HL-60 (cell line): ENCODE data around the gene SLC25A26.
"Not testable (repeated sequence)": the region's sequence is repeated elsewhere in the genome, so short reads cannot be mapped to it uniquely, and the experiment has no call there.

Source experiments
- DNase-seq, 2 experiments: peaks; one replicate each; pipeline ENCODE4 v3.0.0-alpha.2; 2010 to 2020; ENCODE audit warnings: low read depth in 1 of 2, low spot score in 1 of 2
- H3K27ac ChIP-seq: fragments of 250-450 bp; sonication (Bioruptor Pico); replicated peaks from 2 replicates; pipeline ENCODE4 v1.5.1; 2020; ENCODE audit warnings: mild to moderate bottlenecking, moderate library complexity
- H3K27me3 ChIP-seq: fragments of 250-450 bp; sonication (Bioruptor Pico); 2 replicates; pipeline ENCODE4 v1.5.1; 2021; ENCODE audit warnings: mild to moderate bottlenecking, moderate library complexity; ENCODE audit not compliant: insufficient read depth, poor library complexity, severe bottlenecking
- H3K4me3 ChIP-seq: replicated peaks from 2 replicates; pipeline ENCODE4 v1.5.1; 2011; ENCODE audit warnings: mild to moderate bottlenecking, control low read depth, low read length; ENCODE audit not compliant: insufficient read depth
- CTCF ChIP-seq: IDR thresholded peaks from one replicate; pipeline ENCODE4 v1.5.1; 2011; ENCODE audit warnings: low read length, control low read depth, inconsistent platforms; ENCODE audit not compliant: insufficient read depth
- GABPA ChIP-seq: IDR thresholded peaks from 2 replicates; pipeline ENCODE4 v1.6.1; 2012; ENCODE audit warnings: low read depth
- POLR2AphosphoS5 ChIP-seq: IDR thresholded peaks from 2 replicates; pipeline ENCODE4 v1.6.1; 2012; ENCODE audit warnings: low read depth
- REST ChIP-seq: IDR thresholded peaks from 2 replicates; pipeline ENCODE4 v1.6.1; 2012; ENCODE audit warnings: low read depth; ENCODE audit not compliant: insufficient replicate concordance
- SPI1 ChIP-seq: IDR thresholded peaks from 2 replicates; pipeline ENCODE4 v1.6.1; 2012; ENCODE audit warnings: low read depth, mild to moderate bottlenecking, borderline replicate concordance

Gene SLC25A26

GRCh38 chr3:66303491-66303901, 82.7 kb downstream of the SLC25A26 start:
- no peak for DNase-seq
- TF ChIP-seq GABPA (no peak), POLR2AphosphoS5 (no peak), SPI1 (no peak)
- no peak overlapping the region for H3K4me3 ChIP-seq
- no peaks in the 10 kb centered on the region for H3K27me3 ChIP-seq
- H3K27ac ChIP-seq = no peak overlapping the region

GRCh38 chr3:66304293-66304692, 83.5 kb downstream of the SLC25A26 start:
- no peak for TF ChIP-seq GABPA
- TF ChIP-seq CTCF = no peak
- TF ChIP-seq REST = no peak
- no peak for TF ChIP-seq SPI1
- TF ChIP-seq POLR2AphosphoS5 = no peak
- DNase-seq = no peak
- Histone ChIP-seq H3K4me3 (no peak overlapping the region), H3K27ac (no peak overlapping the region), H3K27me3 (no peaks in the 10 kb centered on the region)

DNA sequence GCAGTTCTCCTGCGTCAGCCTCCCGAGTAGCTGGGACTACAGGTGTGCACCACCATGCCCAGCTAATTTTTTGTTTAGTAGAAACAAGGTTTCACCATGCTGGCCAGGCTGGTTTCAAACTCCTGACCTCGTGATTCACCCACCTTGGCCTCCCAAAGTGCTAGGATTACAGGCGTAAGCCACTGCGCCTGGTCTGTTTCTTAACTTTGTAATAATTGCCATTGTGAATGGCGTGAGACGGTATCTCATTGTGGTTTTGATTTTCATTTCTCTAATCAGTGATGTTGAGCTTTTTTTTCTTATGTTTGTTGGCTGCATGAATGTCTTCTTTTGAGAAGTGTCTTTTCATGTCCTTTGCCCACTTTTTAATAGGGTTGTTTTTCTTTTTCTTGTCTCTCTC, 85.3 kb downstream of the SLC25A26 start:
- not testable (repeated sequence) for H3K4me3 ChIP-seq, H3K27ac ChIP-seq, H3K27me3 ChIP-seq, DNase-seq

DNA sequence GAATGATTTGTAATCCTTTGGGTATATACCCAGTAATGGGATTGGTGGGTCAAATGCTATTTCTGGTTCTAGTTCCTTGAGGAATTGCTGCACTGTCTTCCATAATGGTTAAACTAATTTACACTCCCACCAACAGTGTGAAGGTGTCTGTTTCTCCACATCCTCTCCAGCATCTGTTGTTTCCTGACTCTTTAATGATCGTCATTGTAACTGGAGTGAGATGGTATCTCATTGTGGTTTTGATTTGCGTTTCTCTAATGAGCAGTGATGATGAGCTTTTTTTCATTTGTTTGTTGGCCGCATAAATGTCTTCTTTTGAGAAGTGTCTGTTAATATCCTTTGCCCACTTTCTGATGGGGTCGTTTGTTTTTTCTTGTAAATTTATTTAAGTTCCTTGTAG, 86.2 kb downstream of the SLC25A26 start:
- not testable (repeated sequence) for DNase-seq, H3K4me3 ChIP-seq, H3K27ac ChIP-seq, H3K27me3 ChIP-seq

DNA sequence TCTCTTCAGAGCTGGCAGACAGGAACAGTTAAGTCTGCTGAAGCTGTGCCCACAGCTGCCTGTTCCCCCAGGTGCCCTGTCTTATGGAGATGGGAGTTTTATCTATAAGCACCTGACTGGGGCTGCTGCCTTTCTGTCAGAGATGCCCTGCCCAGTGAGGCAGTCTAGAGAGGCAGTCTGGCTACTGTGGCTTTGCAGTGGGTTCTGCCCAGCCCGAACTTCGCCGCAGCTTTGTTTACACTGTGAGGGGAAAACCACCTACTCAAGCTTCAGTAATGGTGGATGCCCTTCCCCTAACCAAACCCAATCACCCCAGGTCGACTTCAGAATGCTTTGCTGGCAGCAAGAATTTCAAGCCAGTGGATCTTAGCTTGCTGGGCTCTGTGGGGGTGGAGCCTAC, 91.2 kb downstream of the SLC25A26 start:
- TF ChIP-seq SPI1 (no peak), POLR2AphosphoS5 (no peak), REST (no peak), CTCF (no peak), GABPA (no peak)
- H3K27me3 ChIP-seq = no peaks in the 10 kb centered on the region
- no peak overlapping the region for H3K4me3 ChIP-seq
- no peak overlapping the region for H3K27ac ChIP-seq
- no peak for DNase-seq
